D721Med (cell line): ENCODE results near the gene IL6.
"Not testable (repeated sequence)": the region's sequence is repeated elsewhere in the genome, so short reads cannot be mapped to it uniquely, and the experiment has no call there.

Source experiments
- DNase-seq: peaks from one replicate; pipeline ENCODE4 v3.0.0; 2011; ENCODE audit warnings: low spot score; ENCODE audit not compliant: insufficient read length
- FAIRE-seq: peaks from 2 replicates; lab custom pipeline; 2011; peaks lifted over from hg19 to GRCh38; lab: Jason Lieb, UNC
- TF ChIP-seq, protein P1 (sequence below): IDR thresholded peaks from 2 replicates; pipeline ENCODE4 v1.5.1; 2012; ENCODE audit warnings: mild to moderate bottlenecking, control low read depth; ENCODE audit not compliant: insufficient read depth; ENCODE audit errors: missing control alignments

The IL6 gene

DNA sequence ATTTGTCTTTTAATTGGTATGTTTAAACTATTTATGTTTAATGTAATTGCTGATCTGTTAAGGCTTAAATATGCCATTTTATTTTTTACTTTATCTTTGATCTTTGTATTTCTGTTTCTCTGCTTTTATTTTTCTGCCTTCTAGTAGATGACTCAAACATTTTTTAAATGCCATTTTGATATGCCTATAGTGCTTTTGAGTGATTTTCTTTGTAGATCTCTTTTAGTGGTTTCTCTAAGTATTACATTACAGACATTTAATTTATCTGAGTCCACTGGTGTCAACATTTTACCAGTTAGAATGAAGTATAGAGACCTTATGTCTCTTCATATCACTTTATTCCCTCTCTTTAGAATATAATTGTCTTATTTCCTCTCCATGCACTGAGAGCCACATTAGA, 32.7 kb downstream of the IL6 start:
- no peak for FAIRE-seq
- DNase-seq = no peak

DNA sequence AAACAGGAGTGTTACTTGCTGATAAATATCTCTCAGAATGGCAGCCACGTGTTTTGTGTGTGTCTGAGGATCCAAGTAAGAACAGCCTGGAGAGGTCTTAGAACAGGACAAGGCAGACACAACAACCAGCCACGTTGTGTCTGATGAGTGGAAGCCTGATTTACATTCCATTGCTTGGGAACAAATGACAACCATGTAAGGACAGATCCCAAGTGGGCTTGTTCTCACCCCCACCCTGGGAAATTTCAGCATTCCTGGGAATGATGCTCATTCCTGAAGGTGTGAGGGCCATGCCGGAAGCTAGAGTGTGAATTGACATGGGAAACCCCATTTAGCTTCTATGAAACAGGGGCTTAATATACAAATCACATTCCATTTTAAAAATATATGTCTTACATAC, 35.9 kb downstream of the IL6 start:
- TF ChIP-seq, protein P1, sequence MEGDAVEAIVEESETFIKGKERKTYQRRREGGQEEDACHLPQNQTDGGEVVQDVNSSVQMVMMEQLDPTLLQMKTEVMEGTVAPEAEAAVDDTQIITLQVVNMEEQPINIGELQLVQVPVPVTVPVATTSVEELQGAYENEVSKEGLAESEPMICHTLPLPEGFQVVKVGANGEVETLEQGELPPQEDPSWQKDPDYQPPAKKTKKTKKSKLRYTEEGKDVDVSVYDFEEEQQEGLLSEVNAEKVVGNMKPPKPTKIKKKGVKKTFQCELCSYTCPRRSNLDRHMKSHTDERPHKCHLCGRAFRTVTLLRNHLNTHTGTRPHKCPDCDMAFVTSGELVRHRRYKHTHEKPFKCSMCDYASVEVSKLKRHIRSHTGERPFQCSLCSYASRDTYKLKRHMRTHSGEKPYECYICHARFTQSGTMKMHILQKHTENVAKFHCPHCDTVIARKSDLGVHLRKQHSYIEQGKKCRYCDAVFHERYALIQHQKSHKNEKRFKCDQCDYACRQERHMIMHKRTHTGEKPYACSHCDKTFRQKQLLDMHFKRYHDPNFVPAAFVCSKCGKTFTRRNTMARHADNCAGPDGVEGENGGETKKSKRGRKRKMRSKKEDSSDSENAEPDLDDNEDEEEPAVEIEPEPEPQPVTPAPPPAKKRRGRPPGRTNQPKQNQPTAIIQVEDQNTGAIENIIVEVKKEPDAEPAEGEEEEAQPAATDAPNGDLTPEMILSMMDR = no peak
- FAIRE-seq (no peak), DNase-seq (no peak)

More for the DNA sequence above, 32.7 kb downstream of the IL6 start:
- TF ChIP-seq, protein P1 = no peak

DNA sequence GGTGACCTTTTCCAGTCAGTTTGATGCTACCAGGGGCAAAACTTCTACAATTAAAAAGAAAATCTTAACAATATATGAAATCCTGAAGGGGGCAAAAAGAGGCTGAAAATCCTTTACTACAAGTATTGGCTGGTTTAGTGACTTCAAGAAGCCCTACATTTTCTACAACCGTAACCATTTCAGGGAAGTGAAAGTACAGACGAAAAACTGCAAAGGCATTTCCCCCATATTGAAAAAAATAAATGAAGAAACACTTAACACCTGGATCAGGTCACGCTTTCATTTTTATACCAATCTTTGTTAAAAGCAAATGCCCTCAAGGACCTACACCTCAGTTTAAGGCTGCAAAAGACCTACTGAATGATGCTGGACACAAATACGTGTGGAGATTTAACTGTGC, 38.6 kb downstream of the IL6 start:
- no peak for FAIRE-seq
- no peak for DNase-seq
- TF ChIP-seq, protein P1 = no peak

DNA sequence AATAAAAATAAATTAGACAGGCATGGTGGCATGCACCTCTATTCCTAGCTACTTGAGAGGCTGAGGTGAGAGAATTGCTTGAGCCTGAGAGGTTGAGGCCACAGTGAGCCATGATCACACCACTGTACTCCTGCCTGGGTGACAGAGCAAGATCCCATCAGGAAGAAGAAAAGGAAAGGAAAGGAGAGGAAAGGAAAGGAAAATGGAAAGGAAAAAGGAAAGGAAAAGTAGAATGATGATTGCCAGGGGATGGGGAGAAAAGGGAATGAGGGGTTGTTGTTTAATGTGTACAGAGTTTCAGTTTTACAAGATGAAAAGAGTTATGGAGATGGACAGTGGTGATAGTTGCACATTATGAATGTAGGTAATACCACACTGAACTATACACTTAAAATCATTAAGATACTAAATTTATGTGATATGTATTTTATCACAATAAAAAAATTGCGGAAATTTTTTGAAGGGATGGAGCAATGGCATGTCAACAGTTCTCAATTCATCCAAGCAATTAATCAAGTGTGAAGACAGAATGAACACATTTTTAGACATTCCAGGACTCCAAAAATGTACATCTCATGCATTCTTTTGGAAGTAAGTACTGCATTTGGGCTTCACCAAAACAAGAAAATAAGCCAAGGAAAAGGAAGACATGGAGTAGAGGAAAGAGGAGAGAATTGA, 44.3 kb downstream of the IL6 start:
- TF ChIP-seq, protein P1 = no peak

DNA sequence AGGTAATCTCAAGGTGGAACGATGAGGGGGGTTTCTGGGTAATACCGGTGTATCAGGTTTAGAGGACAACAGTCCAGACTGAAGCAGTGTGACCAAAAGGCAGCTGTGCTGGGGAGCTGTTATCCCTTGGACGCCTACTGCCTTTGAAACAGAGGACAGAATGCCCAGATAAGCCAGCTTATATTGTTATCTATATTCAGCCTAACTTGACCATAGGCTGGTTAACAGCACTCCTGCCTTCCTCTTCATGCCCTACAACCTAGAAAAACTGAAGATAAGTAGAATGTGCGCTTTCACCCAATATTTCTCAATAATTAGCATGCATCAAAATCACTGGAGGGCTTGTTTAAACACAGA, 44.9 kb downstream of the IL6 start:
- no peak for FAIRE-seq
- TF ChIP-seq, protein P1 = no peak

More for the DNA sequence above, 44.3 kb downstream of the IL6 start:
- no peak for DNase-seq
- FAIRE-seq = no peak

DNA sequence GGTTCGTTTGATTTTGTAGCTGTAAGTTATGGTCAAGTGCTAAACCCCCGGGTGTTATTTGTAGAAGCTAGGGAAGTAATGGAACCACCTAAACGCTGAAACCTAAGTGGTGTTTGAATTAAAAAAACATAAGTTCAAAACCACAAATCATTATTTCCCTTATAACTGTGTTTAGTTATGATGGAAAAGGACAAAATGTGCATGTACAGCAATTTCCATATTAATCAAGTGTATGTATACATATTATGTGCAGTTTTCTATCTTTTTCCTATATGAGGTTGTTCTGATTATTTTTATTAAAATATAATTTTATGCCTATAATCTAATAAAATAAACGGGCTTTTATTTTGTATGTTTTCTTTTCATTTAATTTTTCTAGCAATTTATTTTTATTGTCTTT, 45.9 kb downstream of the IL6 start:
- FAIRE-seq (no peak), DNase-seq (no peak)
- TF ChIP-seq, protein P1 = no peak

More for the DNA sequence above, 44.9 kb downstream of the IL6 start:
- DNase-seq = no peak

DNA sequence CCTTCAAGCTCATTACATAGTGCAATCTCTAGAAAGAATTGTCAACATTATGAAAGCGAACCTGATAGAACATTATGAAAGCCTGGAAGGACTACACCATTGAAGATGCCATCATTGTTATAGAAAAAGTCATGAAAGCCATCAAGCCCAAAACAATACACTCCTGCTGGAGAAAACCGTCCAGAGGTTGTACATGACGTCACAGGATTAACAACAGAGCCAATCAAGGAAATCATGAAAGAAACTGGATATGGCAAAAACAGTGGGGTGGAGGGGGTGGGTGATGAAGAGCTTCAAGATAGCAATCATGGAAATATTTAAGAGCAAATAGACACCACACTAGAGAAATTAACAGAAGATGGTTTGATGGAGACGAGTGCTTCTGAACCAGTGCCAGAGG, 50.0 kb downstream of the IL6 start:
- TF ChIP-seq, protein P1 = no peak
- DNase-seq = no peak
- FAIRE-seq = no peak

DNA sequence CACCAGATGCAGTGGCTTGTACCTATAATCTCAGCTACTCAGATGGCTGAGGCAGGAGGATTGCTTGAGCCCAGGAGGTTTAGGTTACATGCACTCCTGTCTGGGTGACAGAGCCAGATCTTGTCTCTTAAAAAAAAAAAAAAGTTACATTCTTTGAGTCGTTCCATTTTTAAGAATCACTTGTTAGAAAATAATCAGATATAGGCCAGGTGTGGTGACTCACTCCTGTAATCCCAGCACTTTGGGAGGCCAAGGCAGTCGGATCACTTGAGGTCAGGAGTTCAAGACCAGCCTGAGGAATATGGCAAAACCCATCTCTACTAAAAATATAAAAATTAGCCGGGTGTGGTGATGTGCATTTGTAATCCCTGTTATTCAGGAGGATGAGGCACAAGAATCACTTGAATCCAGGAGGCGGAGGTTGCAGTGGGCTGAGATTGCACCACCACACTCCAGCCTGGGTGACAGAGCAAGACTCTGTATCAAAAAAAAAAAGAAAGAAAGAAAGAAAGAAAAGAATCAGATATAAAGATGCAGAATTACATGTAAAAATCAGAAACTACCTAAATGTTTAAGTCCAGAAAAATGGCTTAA, 52.8 kb downstream of the IL6 start:
- not testable (repeated sequence) for FAIRE-seq, DNase-seq
